ENCODE results near the gene SRGAP1. TPM values are rescaled to one million over a fixed set of nuclear protein-coding genes. Genes with fewer than 3 reads are reported as not detected.

The SRGAP1 gene
- total RNA-seq, 1 experiment from 2014 or later = 26.8 TPM

GRCh38 chr12:63958876-63959580, 114.5 kb downstream of the SRGAP1 start:
- ATAC-seq (no peak), DNase-seq (ENCODE audit: low read depth, low spot score) (no peak)
- POLR2A ChIA-PET = no interaction called here
- no peaks in the 10 kb centered on the region for H3K27me3 ChIP-seq (ENCODE audit: control insufficient read depth, insufficient read depth, low read length)
- intact Hi-C loops (cut with micrococcal nuclease; ENCODE audit: unreplicated experiment) (no loop called here), in situ Hi-C loops (cut with HindIII; ENCODE audit: low pct_unique_long_range_greater_than_20kb, low sequenced_read_pairs) (no loop called here)
- no peaks in the 10 kb centered on the region for H3K36me3 ChIP-seq (ENCODE audit: control insufficient read depth, insufficient read depth, low read length)
- H3K4me1 ChIP-seq (ENCODE audit: control insufficient read depth, insufficient read depth, low read length) = peaks cover 14% of the 10 kb centered on the region; the same call in 1 of the 2 replicates
- CTCF ChIA-PET = no interaction called here
- no peak overlapping the region for H3K27ac ChIP-seq (ENCODE audit: low read length)
- no peak overlapping the region for H3K4me3 ChIP-seq (ENCODE audit: low read depth in 2 of 2, low read length in 2 of 2)
- H3K9me3 ChIP-seq (ENCODE audit: control insufficient read depth, insufficient read depth, low read depth, low read length) = no peaks in the 10 kb centered on the region
- TF ChIP-seq POLR2AphosphoS5 (IDR thresholded peaks at IDR 0.05; ENCODE audit: low read depth, low read length) (no peak), SIN3A (IDR thresholded peaks at IDR 0.05; ENCODE audit: borderline replicate concordance, insufficient read depth, low read depth, low read length) (no peak), TCF7L2 (IDR thresholded peaks at IDR 0.05; ENCODE audit: low read depth, low read length) (no peak), REST (IDR thresholded peaks at IDR 0.05; ENCODE audit: insufficient read depth in 1 of 2, low read depth in 2 of 2, low read length in 1 of 2) (no peak)
- BruUV-seq (replicated peaks) = no TSS peak

DNA sequence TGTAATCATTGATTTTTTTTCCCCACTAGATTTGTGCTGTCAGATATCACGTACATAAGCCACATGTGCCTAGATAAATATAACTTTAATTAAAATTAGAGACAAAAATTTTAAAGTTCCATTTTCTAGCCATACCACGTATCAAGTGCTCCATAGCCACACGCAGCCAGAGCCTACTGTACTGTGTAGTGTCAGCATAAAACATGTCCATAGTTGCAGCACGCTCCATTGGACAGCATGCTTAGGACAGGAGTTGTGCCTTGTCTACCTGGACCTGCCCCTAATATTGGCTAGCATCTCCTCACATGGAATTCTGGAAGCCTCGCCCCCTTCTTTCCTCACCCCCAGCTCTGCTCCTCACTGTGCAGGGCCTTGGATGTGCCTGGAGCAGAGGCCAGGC, 116.5 kb downstream of the SRGAP1 start:
- in situ Hi-C loops (cut with HindIII; ENCODE audit: low pct_unique_long_range_greater_than_20kb, low sequenced_read_pairs) = no loop called here
- DNase-seq (ENCODE audit: low read depth, low spot score) (no peak), ATAC-seq (peak; percentile 64; the same call in 1 of the 2 replicates)
- BruUV-seq (replicated peaks) = no TSS peak
- intact Hi-C loops (cut with micrococcal nuclease; ENCODE audit: unreplicated experiment) = no loop called here
- H3K27ac ChIP-seq (ENCODE audit: low read length) = no peak overlapping the region
- no peak for TF ChIP-seq POLR2AphosphoS5 (IDR thresholded peaks at IDR 0.05; ENCODE audit: low read depth, low read length)
- TF ChIP-seq SIN3A (IDR thresholded peaks at IDR 0.05; ENCODE audit: borderline replicate concordance, insufficient read depth, low read depth, low read length) = no peak
- TF ChIP-seq TCF7L2 (IDR thresholded peaks at IDR 0.05; ENCODE audit: low read depth, low read length) = no peak
- TF ChIP-seq, protein P1, sequence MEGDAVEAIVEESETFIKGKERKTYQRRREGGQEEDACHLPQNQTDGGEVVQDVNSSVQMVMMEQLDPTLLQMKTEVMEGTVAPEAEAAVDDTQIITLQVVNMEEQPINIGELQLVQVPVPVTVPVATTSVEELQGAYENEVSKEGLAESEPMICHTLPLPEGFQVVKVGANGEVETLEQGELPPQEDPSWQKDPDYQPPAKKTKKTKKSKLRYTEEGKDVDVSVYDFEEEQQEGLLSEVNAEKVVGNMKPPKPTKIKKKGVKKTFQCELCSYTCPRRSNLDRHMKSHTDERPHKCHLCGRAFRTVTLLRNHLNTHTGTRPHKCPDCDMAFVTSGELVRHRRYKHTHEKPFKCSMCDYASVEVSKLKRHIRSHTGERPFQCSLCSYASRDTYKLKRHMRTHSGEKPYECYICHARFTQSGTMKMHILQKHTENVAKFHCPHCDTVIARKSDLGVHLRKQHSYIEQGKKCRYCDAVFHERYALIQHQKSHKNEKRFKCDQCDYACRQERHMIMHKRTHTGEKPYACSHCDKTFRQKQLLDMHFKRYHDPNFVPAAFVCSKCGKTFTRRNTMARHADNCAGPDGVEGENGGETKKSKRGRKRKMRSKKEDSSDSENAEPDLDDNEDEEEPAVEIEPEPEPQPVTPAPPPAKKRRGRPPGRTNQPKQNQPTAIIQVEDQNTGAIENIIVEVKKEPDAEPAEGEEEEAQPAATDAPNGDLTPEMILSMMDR (IDR thresholded peaks at IDR 0.05) = no peak
- no peak for TF ChIP-seq REST (IDR thresholded peaks at IDR 0.05; ENCODE audit: insufficient read depth in 1 of 2, low read depth in 2 of 2, low read length in 1 of 2)
- no peaks in the 10 kb centered on the region for H3K36me3 ChIP-seq (ENCODE audit: control insufficient read depth, insufficient read depth, low read length)
- H3K27me3 ChIP-seq (ENCODE audit: control insufficient read depth, insufficient read depth, low read length) = no peaks in the 10 kb centered on the region
- POLR2A ChIA-PET = no interaction called here
- H3K9me3 ChIP-seq (ENCODE audit: control insufficient read depth, insufficient read depth, low read depth, low read length) = no peaks in the 10 kb centered on the region
- peaks cover 6% of the 10 kb centered on the region; the same call in 1 of the 2 replicates for H3K4me1 ChIP-seq (ENCODE audit: control insufficient read depth, insufficient read depth, low read length)
- H3K4me3 ChIP-seq (ENCODE audit: low read depth in 2 of 2, low read length in 2 of 2) = no peak overlapping the region
- CTCF ChIA-PET = no interaction called here
